NB4 (cell line): ENCODE results near the gene OPHN1.

ENCODE experiments used
- CTCF ChIP-seq: IDR thresholded peaks from one replicate; pipeline ENCODE4 v1.5.1; 2012; ENCODE audit warnings: low read depth, low read length
- MAX ChIP-seq: IDR thresholded peaks from 2 replicates; pipeline ENCODE4 v1.6.1; 2011; ENCODE audit warnings: low read depth, low read length
- MYC ChIP-seq: IDR thresholded peaks from 2 replicates; pipeline ENCODE4 v1.6.1; 2011; ENCODE audit warnings: low read depth, low read length
- POLR2A ChIP-seq: IDR thresholded peaks from 2 replicates; pipeline ENCODE4 v1.6.1; 2011; ENCODE audit warnings: mild to moderate bottlenecking; ENCODE audit not compliant: insufficient read length; ENCODE audit errors: extremely low read depth

- TF ChIP-seq POLR2A (no peak), CTCF (no peak), MAX (no peak), MYC (no peak)
These were observed 355.9 kb downstream of the OPHN1 start for GRCh38 chrX:68077378-68077777.
